Renal cortical epithelial cell (primary cell): ENCODE results near the gene VEGFC. TPM values are rescaled to one million over a fixed set of nuclear protein-coding genes. Genes with fewer than 3 reads are reported as not detected.

Source experiments
- DNase-seq: peaks from one replicate; pipeline ENCODE4 v3.0.0-alpha.2; 2011; ENCODE audit warnings: low read depth
- total RNA-seq: library from RNA; depleted of rRNA; stranded (reverse); fragments of >200 nt; gene quantifications from 2 replicates; pipeline ENCODE4 v1.2.3, GENCODE V29; 2014

Gene VEGFC
- total RNA-seq, 1 donor from 2014 or later: 2.6 TPM

- no peak for DNase-seq
Measured at GRCh38 chr4:176798540-176798939, 5.8 kb upstream of the VEGFC start.

- no peak for DNase-seq
Measured at GRCh38 chr4:176795441-176795840, 2.7 kb upstream of the VEGFC start.

DNA sequence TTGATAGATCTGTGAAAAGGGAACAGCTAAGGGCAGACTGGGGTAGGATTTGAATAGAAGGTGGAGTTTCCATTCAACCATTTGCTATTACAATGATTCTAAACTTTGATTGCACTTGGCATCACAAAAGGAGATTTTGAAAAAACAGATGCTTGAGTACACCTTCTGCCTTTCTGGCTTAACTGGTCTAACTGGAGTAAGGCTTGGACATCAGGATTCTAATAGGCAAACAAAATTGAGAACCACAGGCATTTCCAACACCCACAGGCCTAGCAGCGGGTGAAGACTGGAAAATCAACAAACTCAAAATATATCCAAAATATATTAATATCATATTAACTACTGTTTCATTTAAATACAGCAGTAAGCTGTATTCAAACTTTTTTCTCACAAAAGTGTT is 1.9 kb upstream of the VEGFC start:
- no peak for DNase-seq

DNA sequence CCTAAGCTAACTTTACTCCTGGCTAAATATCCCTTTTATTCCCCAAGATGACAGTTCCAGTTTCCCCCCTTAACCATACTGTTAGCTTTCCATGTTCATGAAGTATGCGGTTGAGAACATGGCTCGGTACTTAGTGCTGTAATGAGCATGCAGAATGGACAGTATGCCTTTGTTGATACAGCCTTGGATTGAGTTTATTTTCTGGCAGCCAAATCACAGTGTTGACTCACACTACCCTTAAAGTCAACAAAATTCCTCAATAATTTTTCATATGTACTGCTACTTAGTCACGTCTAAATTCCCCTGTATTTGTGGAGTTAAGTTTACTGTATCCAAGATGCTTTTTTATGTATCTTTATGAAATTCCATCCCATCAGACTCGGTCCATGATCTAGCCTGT is 1.4 kb upstream of the VEGFC start:
- peak; percentile 38 for DNase-seq

DNA sequence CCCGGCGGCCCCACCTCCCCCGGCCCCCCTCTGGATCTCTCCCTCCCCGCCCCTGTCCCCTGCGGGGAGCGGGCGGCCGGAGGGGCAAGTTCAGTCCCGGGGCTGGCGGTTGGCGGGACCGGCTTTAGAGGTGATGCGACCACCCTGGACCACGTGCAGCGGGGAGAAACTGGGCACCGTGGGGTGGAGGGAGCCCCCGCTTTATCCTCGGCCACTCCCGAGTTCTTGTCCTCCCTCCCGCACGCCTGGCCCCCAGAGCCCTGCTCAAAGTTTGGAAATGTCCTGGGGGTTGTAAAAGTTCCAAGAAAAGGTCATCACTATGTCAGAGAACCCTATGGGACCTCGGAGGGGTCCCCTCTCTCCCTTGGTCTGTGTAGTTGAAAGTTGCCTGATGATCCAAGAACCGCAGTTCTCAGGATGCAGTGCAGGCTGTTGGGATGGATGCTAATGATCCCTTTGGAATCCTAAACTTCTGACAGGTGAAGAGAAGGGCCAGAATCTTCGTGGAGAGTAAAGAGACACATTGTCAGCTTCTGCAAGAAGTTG is 411 bp upstream of the VEGFC start:
- no peak for DNase-seq

- DNase-seq: peak; percentile 50
Measured at GRCh38 chr4:176791591-176792325, 964 bp downstream of the VEGFC start.

DNA sequence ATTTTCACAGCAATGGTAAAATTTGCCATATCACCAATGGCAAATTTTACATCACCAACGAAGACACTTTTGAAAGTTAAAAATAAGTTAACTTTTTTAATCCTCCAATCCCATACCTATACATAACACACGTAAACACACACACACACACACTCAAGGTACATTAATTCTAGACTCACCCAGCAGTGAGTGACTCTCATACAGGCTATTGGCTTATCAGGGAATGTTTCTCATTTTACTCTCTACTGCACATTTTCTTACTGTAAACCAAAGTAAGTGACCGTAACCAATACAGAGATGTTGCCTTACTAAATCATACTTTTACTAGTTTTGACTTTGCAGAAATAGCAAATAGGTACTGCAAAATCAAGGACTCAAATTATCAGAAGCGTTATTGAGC is 2.3 kb downstream of the VEGFC start:
- no peak for DNase-seq

- DNase-seq: peak; percentile 65
Measured at GRCh38 chr4:176789955-176790354, 2.8 kb downstream of the VEGFC start.

GRCh38 chr4:176788971-176789370 is 3.8 kb downstream of the VEGFC start:
- no peak for DNase-seq

DNA sequence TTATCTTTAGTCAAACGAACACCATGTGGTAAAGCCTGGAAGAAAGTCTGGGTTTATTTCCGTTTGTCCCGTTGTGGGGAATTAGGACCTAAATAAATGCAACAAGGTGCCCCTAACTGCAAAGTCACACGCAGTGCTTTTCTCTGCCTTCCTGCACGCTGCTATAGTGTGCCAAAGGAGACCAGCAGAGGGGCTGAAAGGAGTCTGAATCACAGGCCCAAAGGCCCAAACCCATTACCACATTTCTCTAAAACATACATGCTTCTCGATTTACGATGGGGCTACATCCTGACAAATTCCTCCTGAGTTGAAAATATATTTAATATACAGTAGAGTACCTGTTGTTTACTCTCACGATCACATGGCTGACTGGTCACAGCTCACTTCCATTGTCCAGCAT is 4.5 kb downstream of the VEGFC start:
- DNase-seq: no peak

DNA sequence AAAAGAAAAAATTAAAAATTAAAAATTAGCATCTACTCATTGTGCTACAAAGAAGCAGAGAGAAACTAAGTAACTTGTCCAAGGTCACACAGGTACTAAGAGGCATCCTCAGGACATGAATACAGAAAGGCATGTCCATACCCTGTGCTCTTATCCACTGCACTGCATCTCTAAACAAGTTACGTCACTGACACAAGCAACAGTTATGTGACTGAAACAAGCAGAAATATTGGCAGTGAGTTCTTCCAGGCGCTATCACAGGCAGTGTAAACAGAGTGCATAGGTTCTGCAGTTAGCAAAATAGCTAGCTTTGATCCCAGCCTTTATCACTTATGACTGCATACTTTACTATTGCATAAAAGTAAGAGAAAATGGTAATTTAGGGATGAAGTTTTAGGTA is 7.9 kb downstream of the VEGFC start:
- DNase-seq: no peak

DNA sequence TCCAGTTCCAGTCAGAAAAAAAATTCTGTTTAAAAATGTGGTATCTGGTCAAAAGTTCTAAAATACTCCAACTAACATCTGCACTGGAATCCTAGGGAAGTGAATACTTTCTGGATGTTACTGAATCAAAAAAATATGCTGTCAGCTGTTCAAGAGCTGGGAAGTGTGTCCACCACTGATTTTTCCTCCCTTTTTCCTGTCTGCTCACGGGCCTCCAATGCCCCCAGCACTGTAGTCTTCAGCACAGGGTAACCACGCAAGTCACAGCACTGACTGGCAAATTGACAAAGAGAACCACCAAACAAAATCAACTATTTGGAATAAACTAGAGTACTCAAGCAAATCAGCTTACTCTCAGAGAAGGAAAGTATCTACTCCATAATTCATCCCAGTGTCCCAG is 9.9 kb downstream of the VEGFC start:
- no peak for DNase-seq

GRCh38 chr4:176782191-176782590 is 10.5 kb downstream of the VEGFC start:
- no peak for DNase-seq

GRCh38 chr4:176781739-176782100 is 11.0 kb downstream of the VEGFC start:
- no peak for DNase-seq

GRCh38 chr4:176780995-176781738 is 11.6 kb downstream of the VEGFC start:
- DNase-seq: no peak

DNA sequence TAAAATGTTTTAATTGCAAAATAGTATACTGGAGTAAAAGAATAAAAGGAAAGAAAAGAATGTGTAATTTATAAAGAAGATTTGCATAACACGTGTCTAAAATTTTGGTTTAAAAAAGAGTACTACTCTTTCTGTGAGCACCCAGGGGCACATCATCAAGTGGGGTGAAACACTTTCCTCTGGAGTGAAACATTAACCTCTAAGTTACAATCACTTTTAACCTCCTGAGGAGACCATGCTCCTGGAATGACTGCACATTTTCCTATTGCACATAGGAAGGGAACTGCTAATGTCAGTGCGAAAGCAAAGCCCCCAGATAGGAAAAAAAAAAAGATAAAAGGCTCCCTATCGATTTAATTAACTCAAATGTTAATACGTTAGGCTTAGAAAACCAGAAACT is 13.3 kb downstream of the VEGFC start:
- peak; percentile 65 for DNase-seq

GRCh38 chr4:176778491-176778890 is 14.2 kb downstream of the VEGFC start:
- peak; percentile 62 for DNase-seq

DNA sequence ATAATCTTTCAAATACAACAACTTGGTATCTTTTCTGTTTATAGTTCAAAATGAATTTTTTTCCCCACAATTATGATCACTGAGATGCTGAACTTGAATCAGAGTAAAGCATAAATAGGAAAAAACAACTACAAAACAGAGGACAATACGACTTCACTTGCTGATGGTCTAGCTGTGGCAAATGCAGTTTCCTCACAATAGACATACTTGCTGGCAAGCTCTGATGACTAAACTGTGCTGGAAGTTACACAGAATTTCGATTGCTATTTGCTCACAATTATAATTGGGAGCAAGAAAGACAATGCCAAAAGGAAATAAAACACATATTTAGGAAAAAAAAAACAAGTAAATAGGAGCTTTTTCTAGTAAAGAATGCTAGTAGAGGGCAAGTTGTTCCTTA is 14.7 kb downstream of the VEGFC start:
- peak; percentile 87 for DNase-seq

DNA sequence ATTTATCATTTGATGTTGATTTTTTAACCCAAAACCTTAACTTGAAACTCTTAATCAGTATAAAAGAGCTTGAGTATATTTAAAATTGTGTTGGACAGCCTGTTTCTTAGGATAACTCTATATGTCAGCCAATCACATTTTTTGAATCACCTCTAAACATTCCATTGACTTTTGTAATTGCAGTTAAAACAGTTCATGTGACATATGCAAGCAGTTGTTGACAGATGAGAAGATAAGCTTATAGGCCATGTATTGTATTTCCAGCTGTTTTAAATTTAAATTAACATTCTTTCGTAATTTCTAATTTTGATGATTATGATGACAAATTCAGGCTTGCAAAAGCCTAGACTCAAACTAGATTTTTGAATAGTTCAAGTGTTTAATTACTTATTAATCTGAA is 17.4 kb downstream of the VEGFC start:
- DNase-seq: no peak

- no peak for DNase-seq
Measured at GRCh38 chr4:176774852-176775251, 17.9 kb downstream of the VEGFC start.

DNA sequence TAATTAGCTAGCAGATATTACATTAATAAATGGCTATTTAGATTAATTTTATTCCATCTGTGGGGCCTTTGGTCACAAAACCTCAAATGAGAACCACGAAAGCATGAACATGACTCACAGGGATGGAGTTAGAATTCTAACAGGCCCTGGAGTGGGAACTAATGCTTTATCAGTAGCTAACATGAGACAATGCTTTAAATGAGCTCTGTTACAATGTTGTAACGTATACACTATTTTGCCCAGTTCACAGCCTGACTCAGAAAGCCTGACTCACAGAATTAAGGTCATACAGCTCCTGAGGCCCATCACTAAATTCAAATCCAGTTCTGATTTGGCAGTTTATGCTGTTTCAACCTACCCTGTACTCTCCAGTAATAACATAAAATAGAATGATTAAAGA is 23.2 kb downstream of the VEGFC start:
- DNase-seq: peak; percentile 92

GRCh38 chr4:176767183-176767582 is 25.5 kb downstream of the VEGFC start:
- no peak for DNase-seq

DNA sequence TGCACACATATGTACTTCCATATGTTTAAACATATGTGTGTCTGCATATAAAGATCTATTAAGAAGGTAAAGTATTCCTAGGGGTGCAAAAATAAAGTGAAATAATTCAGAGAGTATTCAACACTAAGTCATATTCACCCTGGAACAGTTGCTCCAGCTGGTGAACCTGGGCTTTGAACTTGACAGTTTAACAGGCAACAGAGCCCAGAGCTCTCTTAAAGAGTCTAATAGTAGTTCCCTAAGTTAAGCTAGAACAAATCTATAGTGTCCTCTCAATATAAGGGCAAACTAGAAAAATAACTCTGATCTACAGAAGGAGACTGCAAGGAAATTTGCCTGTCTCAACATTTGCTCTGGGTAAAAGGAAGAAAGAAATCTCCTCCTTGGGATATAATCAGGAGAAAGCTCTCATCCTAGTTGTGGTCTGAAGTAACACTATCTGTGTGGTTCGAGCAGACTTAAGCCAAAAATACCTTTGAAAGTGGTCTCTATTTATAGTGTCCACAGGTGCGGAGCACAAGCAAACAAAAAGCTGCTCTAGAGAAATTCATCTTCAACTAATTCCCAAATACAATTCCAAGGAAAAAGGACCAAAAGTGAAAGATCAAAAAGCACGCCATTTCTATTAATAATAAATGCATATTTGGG is 29.9 kb downstream of the VEGFC start:
- no peak for DNase-seq
